GM18868 (cell line): Measurements from ENCODE around the gene AFF1.

Source experiments
- ATAC-seq: cut with Tn5 transposase; IDR thresholded peaks from one replicate; pipeline ENCODE4 v1.9.1; 2021; ENCODE audit warnings: mild to moderate bottlenecking, moderate library complexity; ENCODE audit not compliant: unreplicated experiment

AFF1 gene

GRCh38 chr4:86918539-86919072 lies 16.2 kb upstream of the AFF1 start:
- ATAC-seq: no peak

GRCh38 chr4:86919561-86920223 lies 15.1 kb upstream of the AFF1 start:
- no peak for ATAC-seq

GRCh38 chr4:86921608-86922252 lies 13.1 kb upstream of the AFF1 start:
- no peak for ATAC-seq

GRCh38 chr4:86924811-86925210 lies 10.0 kb upstream of the AFF1 start:
- no peak for ATAC-seq

GRCh38 chr4:86926435-86927086 lies 8.2 kb upstream of the AFF1 start:
- no peak for ATAC-seq

- peak; percentile 41 for ATAC-seq
Observed at GRCh38 chr4:86927843-86928395, 6.9 kb upstream of the AFF1 start.

GRCh38 chr4:86928400-86929255 lies 6.2 kb upstream of the AFF1 start:
- ATAC-seq: peak; percentile 46

- no peak for ATAC-seq
Observed at GRCh38 chr4:86934147-86934770, 552 bp upstream of the AFF1 start.

GRCh38 chr4:86935566-86935852 lies 698 bp downstream of the AFF1 start:
- ATAC-seq: peak; percentile 0

- ATAC-seq: peak; percentile 32
Observed at GRCh38 chr4:86935853-86936733, 1.3 kb downstream of the AFF1 start.

- ATAC-seq: no peak
Observed at GRCh38 chr4:86938771-86939520, 4.1 kb downstream of the AFF1 start.

GRCh38 chr4:86939729-86940575 lies 5.1 kb downstream of the AFF1 start:
- ATAC-seq: peak; percentile 62

- ATAC-seq: no peak
Observed at GRCh38 chr4:86940920-86941460, 6.2 kb downstream of the AFF1 start.

GRCh38 chr4:86942185-86942666 lies 7.4 kb downstream of the AFF1 start:
- no peak for ATAC-seq

GRCh38 chr4:86944964-86945781 lies 10.4 kb downstream of the AFF1 start:
- ATAC-seq: no peak

GRCh38 chr4:86946868-86947500 lies 12.2 kb downstream of the AFF1 start:
- no peak for ATAC-seq
